ENCODE results near the gene SCARB2.

DNA sequence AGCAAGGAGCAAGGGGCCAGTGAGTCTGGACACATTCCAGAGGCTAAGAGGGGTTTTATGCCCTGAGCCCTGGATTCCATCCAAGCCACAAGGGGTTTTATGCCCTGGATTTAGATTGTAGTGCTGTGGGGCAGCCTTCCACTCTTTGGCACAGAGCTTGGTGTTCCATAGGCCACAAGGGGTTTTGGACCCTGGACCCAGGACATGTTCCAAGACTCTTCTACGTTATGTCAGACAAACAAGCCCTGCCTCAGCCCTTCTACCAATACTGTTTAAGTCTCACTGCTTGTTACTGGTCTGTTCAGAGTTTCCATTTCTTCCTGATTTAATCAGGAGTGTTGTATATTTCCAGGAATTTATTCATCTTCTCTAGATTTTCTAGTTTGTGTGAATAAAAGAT, 12.8 kb upstream of the SCARB2 start:
- TF ChIP-seq CTCF (IDR thresholded peaks at IDR 0.05; ENCODE audit: poor library complexity) (no peak), EZH2 (IDR thresholded peaks at IDR 0.05; ENCODE audit: borderline replicate concordance) (no peak), EZH2phosphoT487 (IDR thresholded peaks at IDR 0.05; ENCODE audit: low read depth, severe bottlenecking, unreplicated experiment) (no peak)
